PC-9 (cell line): ENCODE results near the gene SAG. TPM values are rescaled to one million over a fixed set of nuclear protein-coding genes. Genes with fewer than 3 reads are reported as not detected.

ENCODE experiments used
- BruUV-seq: library from RNA; stranded (reverse); fragments of 400-500 nt; replicated peaks from 2 replicates; lab custom pipeline; 2021; lab: Mats Ljungman, UMichigan
- CTCF ChIA-PET: fragments of 300-600 bp; sonication (Branson Sonifier 250); formaldehyde crosslinking; loops from one replicate; lab custom pipeline; 2022; ENCODE audit warnings: antibody characterized with exemption; lab: Charles Lee
- POLR2A ChIA-PET: fragments of 300-600 bp; sonication (Branson Sonifier 250); formaldehyde crosslinking; loops from one replicate; lab custom pipeline; 2022; ENCODE audit warnings: antibody characterized with exemption; ENCODE audit not compliant: unreplicated experiment; lab: Charles Lee
- DNase-seq, 2 experiments: peaks; one replicate each; pipeline versions ENCODE4 v3.0.0 to v3.0.0-alpha.2; 2015 to 2022; ENCODE audit warnings: mixed read lengths in 1 of 2
- H2AFZ ChIP-seq: fragments of 200-600 bp; sonication (generic); 2 replicates; pipeline ENCODE4 v1.8.1; 2017; ENCODE audit warnings: antibody characterized with exemption
- H3F3A ChIP-seq: fragments of 200-600 bp; sonication (generic); 2 replicates; pipeline ENCODE4 v1.8.1; 2017; ENCODE audit warnings: antibody characterized with exemption, mild to moderate bottlenecking, low read depth; ENCODE audit not compliant: insufficient read depth
- H3K27ac ChIP-seq: fragments of 200-600 bp; sonication (generic); 2 replicates; pipeline ENCODE4 v1.6.1; 2016; ENCODE audit warnings: mixed run types
- H3K27me3 ChIP-seq: fragments of 200-600 bp; sonication (generic); 2 replicates; pipeline ENCODE4 v1.6.1; 2016; ENCODE audit warnings: low read depth, mixed run types; ENCODE audit not compliant: insufficient read depth
- H3K36me3 ChIP-seq: fragments of 200-600 bp; sonication (generic); 2 replicates; pipeline ENCODE4 v1.6.1; 2016; ENCODE audit warnings: low read depth, mixed run types
- H3K4me1 ChIP-seq: fragments of 200-600 bp; sonication (generic); replicated peaks from 2 replicates; pipeline ENCODE4 v1.6.1; 2016; ENCODE audit warnings: mixed run types; ENCODE audit not compliant: insufficient read depth
- H3K4me2 ChIP-seq: fragments of 200-600 bp; sonication (generic); 2 replicates; pipeline ENCODE4 v1.6.1; 2017; ENCODE audit warnings: mixed run types
- H3K4me3 ChIP-seq: fragments of 200-600 bp; sonication (generic); 2 replicates; pipeline ENCODE4 v1.6.1; 2016; ENCODE audit warnings: mixed run types
- H3K79me2 ChIP-seq: fragments of 200-600 bp; sonication (generic); 2 replicates; pipeline ENCODE4 v1.6.1; 2017; ENCODE audit warnings: low read depth, mixed run types
- H3K9me2 ChIP-seq: fragments of 200-600 bp; sonication (generic); 2 replicates; pipeline ENCODE4 v1.8.1; 2017; ENCODE audit warnings: mild to moderate bottlenecking; ENCODE audit not compliant: insufficient read depth
- H3K9me3 ChIP-seq: fragments of 200-600 bp; sonication (generic); 2 replicates; pipeline ENCODE4 v1.8.1; 2016; ENCODE audit warnings: low read depth; ENCODE audit not compliant: insufficient read depth
- H4K20me1 ChIP-seq: fragments of 200-600 bp; sonication (generic); 2 replicates; pipeline ENCODE4 v1.8.1; 2017; ENCODE audit not compliant: insufficient read depth
- CTCF ChIP-seq: fragments of 200-600 bp; sonication (generic); conservative IDR thresholded peaks from 2 replicates; pipeline ENCODE4 v1.6.1; 2017; ENCODE audit warnings: mixed run types, antibody characterized with exemption, mild to moderate bottlenecking, moderate library complexity
- EZH2 ChIP-seq: fragments of 200-600 bp; sonication (generic); IDR thresholded peaks from 2 replicates; pipeline ENCODE4 v1.8.0; 2017; ENCODE audit warnings: antibody characterized with exemption, low read depth
- intact Hi-C: fragments of 100-400 bp; cut with micrococcal nuclease; formaldehyde crosslinking; loops from one replicate; pipeline ENCODE4 v1.10.0; 2022; ENCODE audit not compliant: unreplicated experiment
- total RNA-seq: library from RNA; stranded (reverse); gene quantifications from 2 replicates; pipeline ENCODE4 v1.2.3, GENCODE V29; 2021

The SAG gene
- total RNA-seq, 1 experiment from 2014 or later, result not detected

- TF ChIP-seq EZH2 (no peak), CTCF (no peak)
- no TSS peak for BruUV-seq
- ChIA-PET POLR2A (no interaction called here), CTCF (no interaction called here)
- Histone ChIP-seq H3K4me1 (no peaks in the 10 kb centered on the region), H3K27me3 (peaks cover 11% of the 10 kb centered on the region; the same call in 1 of the 2 replicates), H3K9me3 (no peaks in the 10 kb centered on the region), H3F3A (no peaks in the 10 kb centered on the region), H3K79me2 (no peaks in the 10 kb centered on the region), H3K27ac (no peak overlapping the region), H4K20me1 (no peaks in the 10 kb centered on the region), H3K36me3 (no peaks in the 10 kb centered on the region), H3K4me3 (no peak overlapping the region), H2AFZ (no peak overlapping the region), H3K4me2 (no peak overlapping the region), H3K9me2 (no peaks in the 10 kb centered on the region)
- DNase-seq, result no peak
- intact Hi-C loops, result no loop called here
Measured at GRCh38 chr2:233320470-233320869, 12.9 kb downstream of the SAG start.

DNA sequence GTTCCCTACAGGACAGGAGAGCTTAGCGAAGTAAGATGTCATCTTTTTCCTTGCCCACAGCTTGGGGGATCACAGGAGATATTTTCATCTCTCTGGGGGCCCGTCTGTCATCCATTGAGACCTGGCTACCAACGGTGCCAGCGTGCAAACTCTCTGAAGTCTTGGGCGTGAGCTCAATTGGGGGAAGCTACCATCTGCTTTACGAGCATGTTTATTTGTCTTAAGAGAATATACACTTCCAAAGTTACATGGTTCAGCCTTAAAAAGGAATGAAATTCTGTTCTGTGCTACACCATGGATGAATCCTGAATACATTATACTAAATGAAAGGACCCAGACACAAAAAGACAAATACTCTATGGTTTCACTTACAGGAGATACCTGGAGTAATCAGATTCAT, 13.6 kb downstream of the SAG start:
- BruUV-seq, result no TSS peak
- H3F3A ChIP-seq, result no peaks in the 10 kb centered on the region
- no peak overlapping the region for H2AFZ ChIP-seq
- no peaks in the 10 kb centered on the region for H3K9me3 ChIP-seq
- ChIA-PET POLR2A (no interaction called here), CTCF (no interaction called here)
- no peak overlapping the region for H3K27ac ChIP-seq
- H3K4me2 ChIP-seq, result no peak overlapping the region
- intact Hi-C loops, result no loop called here
- no peaks in the 10 kb centered on the region for H3K4me1 ChIP-seq
- no peaks in the 10 kb centered on the region for H3K9me2 ChIP-seq
- no peaks in the 10 kb centered on the region for H3K79me2 ChIP-seq
- no peak for TF ChIP-seq EZH2
- TF ChIP-seq CTCF, result no peak
- no peak for DNase-seq
- H3K4me3 ChIP-seq, result no peak overlapping the region
- H4K20me1 ChIP-seq, result no peaks in the 10 kb centered on the region
- H3K27me3 ChIP-seq, result peaks cover 11% of the 10 kb centered on the region; the same call in 1 of the 2 replicates
- no peaks in the 10 kb centered on the region for H3K36me3 ChIP-seq

- Histone ChIP-seq H3K4me3 (no peak overlapping the region), H3K79me2 (no peaks in the 10 kb centered on the region), H3K27ac (no peak overlapping the region), H3K4me2 (no peak overlapping the region), H3K4me1 (no peaks in the 10 kb centered on the region), H3K9me2 (no peaks in the 10 kb centered on the region), H4K20me1 (no peaks in the 10 kb centered on the region), H2AFZ (no peak overlapping the region), H3F3A (no peaks in the 10 kb centered on the region), H3K27me3 (peaks cover 11% of the 10 kb centered on the region; the same call in 1 of the 2 replicates), H3K9me3 (no peaks in the 10 kb centered on the region), H3K36me3 (no peaks in the 10 kb centered on the region)
- ChIA-PET POLR2A (no interaction called here), CTCF (no interaction called here)
- TF ChIP-seq EZH2 (no peak), CTCF (no peak)
- no TSS peak for BruUV-seq
- intact Hi-C loops, result no loop called here
- no peak for DNase-seq
Measured at GRCh38 chr2:233323851-233324250, 16.2 kb downstream of the SAG start.
